ENCODE results near the gene TCF7.

TCF7 gene

DNA sequence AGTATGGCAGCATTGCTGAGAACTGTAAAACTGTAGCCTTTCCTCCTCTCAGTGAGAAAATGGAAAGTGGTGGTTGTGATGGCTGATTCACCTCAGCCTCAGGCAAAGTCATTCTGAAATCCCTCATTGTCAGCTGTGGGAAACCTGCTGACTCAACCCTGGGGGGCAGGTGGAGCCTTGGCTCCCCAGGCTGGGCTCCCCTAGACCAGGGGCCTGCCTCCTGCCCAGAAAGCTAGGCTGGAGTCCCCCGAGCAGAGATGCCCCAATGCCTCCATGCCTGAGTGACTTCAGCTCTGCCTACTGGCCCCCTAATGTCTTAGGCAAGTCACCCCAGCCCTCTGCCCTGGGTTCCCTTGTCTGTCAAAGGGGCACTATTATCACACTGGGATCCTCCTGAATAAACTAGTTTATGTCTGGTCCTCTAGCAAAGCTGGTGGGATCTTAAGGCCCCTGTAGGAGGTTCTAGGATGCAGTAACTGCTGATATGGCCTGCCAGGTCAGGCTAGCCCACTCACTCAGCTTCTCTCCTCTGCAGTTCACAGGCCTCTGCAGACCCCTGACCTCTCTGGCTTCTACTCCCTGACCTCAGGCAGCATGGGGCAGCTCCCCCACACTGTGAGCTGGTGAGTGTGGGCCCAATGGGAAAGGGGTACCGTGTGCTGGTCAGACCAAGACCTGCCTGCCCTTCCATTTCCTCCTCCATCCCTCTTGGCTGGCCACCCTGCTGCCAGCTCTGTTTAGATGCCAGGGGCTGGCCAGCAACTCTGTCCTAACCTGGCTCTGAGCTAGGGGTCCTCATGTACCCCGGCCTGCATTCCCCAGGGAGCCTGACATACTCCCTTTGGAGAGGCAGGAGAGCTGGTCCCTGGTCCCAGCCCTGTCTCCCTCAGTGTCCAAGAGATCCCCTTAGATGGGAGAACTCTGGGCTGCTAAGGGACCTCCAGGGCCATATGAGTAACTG lies 24.2 kb downstream of the TCF7 start:
- no peaks in the 10 kb centered on the region for H3K27me3 Mint-ChIP-seq
- H3K27ac Mint-ChIP-seq = peak overlapping the region; percentile 79
- H3K9me3 Mint-ChIP-seq = no peaks in the 10 kb centered on the region
- DNase-seq (peak; percentile 76), ATAC-seq (peak; percentile 87)
- peaks cover 72% of the 10 kb centered on the region for H3K4me1 Mint-ChIP-seq
- peaks cover 37% of the 10 kb centered on the region for H3K36me3 Mint-ChIP-seq (ENCODE audit: low read depth)
- H3K4me3 Mint-ChIP-seq = peak overlapping the region; percentile 50

DNA sequence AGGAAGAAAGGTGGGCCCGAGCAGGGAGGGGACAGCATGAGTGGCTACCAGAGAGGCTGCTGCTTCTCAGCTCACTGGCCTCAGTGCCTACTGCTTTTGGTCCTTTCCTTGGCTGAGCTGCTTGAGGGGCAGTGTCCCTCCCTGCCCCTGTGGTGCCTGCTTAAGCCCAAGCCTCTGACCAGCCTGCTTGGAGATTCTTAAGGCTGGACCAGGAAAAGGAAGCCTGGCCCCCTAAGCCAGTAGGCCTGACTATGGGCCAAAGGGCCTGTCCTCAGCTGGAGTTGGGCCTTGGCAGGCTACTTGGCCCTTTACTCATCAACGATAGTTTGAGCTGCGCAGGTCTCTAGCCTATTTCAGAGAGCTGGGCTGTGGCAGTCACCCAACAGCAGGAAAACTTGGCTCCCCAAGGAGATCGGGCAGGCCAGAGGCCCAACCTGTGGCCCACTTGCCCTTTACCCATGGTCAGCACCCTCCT lies 24.9 kb downstream of the TCF7 start:
- Mint-ChIP-seq H3K36me3 (ENCODE audit: low read depth) (peaks cover 36% of the 10 kb centered on the region), H3K9me3 (no peaks in the 10 kb centered on the region), H3K4me1 (peaks cover 69% of the 10 kb centered on the region), H3K27ac (no peak overlapping the region), H3K27me3 (no peaks in the 10 kb centered on the region), H3K4me3 (no peak overlapping the region)
- ATAC-seq (no peak), DNase-seq (no peak)

DNA sequence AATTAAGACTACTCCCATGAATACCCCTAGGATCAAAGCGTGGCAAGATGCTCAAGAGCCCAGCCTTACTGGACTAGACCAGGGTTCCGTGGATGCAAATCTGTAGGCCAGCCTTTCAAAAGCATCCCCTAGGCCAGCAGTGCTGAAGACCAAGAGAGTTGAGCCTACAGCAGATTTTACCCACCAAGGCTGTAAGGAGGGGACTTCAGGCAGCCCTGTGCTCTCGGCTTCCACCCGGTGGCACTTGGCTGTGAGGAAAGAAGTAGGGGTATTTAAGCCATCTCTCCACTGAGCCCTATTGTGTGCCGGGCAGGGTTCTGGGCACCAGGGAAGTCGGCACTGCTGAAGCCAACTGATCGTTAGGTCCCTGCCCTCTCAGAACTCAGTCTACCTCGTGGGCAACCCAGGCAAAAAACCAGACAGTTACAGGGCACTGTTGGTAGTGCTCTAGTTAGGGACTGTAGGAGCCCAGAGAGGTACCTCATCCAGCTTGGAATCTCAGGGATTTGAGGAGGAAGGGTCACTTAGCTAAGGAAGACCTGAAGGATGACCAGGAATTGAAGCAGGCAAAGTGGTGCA lies 25.5 kb downstream of the TCF7 start:
- DNase-seq = no peak
- Mint-ChIP-seq H3K36me3 (ENCODE audit: low read depth) (peaks cover 36% of the 10 kb centered on the region), H3K4me3 (no peak overlapping the region), H3K27me3 (no peaks in the 10 kb centered on the region), H3K4me1 (peaks cover 67% of the 10 kb centered on the region), H3K27ac (peak overlapping the region; percentile 60), H3K9me3 (no peaks in the 10 kb centered on the region)
- ATAC-seq = no peak

DNA sequence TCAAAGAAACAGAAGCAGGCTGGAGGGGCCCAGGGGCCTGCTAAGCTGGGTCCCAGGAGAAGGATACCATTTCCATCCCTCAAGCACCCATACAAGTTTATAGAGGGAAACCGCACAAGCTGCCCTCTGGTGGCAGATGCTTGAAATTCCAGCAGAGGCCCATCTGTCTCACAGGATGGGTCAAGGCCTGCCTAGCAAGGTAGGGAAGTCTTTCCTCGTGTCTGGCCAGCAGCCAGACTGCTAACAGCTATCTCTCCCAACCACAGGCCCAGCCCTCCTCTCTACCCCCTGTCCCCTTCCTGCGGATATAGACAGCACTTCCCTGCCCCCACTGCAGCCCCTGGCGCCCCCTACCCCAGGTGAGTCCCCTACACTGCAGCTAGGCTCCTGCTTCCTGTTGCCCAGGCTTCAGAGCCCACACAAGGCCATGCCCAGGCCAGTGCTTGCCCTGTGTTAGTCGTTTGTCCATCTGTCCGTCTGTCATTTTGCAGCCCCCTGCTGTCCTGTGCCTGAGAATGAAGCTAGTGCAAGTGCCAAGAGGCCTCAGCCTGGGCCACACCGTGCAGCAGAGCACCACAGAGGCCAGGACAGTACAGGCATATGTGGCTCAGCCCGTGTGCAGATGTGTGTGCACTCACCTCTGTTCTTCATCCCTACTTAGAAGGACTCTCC lies 26.2 kb downstream of the TCF7 start:
- no peaks in the 10 kb centered on the region for H3K9me3 Mint-ChIP-seq
- H3K4me1 Mint-ChIP-seq = peaks cover 66% of the 10 kb centered on the region
- no peak overlapping the region for H3K4me3 Mint-ChIP-seq
- ATAC-seq = peak; percentile 38
- peaks cover 31% of the 10 kb centered on the region for H3K36me3 Mint-ChIP-seq (ENCODE audit: low read depth)
- H3K27me3 Mint-ChIP-seq = no peaks in the 10 kb centered on the region
- H3K27ac Mint-ChIP-seq = peak overlapping the region; percentile 42
- DNase-seq = peak; percentile 68

DNA sequence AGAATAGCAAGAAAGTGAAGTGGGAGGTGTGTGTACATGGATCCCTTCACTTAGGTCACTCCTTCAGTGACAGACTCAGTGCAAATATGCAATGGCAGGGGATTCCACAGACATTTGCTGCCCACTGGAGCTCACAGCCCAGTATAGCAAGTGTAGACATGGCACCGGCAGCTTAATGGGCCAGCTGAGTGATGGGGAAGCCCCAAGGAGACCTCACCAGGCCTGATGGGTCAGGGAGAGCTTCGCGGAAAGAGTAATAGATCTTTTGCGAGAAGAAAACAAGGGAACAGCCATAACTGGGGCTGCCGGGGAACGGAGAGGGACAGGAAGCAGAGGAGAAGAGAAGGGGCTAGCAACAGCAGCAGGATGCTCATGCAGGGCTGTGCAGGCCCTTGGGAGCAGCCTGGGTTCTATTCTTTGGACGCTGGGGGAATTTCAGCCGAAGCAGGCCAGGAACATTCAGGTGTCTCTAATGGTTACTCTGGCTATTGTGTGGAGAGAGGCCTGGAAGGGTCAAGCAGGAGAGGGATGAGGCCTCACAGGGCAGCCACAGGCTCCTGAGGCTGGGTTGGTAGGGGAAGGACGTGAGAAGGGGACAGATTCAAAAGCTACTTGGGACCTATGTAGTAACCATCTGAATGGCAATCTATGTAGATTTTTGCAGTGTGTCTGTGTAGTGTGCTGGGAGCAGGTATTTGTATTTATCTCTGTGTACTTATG lies 27.0 kb downstream of the TCF7 start:
- DNase-seq = no peak
- Mint-ChIP-seq H3K9me3 (no peaks in the 10 kb centered on the region), H3K4me1 (peaks cover 66% of the 10 kb centered on the region), H3K27ac (peak overlapping the region; percentile 40), H3K27me3 (no peaks in the 10 kb centered on the region), H3K4me3 (no peak overlapping the region), H3K36me3 (ENCODE audit: low read depth) (peaks cover 32% of the 10 kb centered on the region)
- no peak for ATAC-seq

DNA sequence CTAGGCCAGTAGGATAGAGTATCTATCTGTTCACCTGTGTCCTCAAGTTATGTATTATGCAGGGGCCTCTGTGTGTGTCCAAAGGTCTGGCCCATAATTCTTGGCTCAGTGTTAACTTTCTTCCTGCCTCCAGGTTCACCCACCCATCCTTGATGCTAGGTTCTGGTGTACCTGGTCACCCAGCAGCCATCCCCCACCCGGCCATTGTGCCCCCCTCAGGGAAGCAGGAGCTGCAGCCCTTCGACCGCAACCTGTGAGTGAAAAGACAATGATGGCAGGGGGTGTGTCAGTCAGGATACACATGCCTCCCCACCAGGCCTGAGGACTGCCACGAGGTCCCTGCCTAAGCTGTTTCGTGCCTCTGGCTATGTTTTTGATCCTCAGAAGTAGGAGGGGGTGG lies 27.6 kb downstream of the TCF7 start:
- Mint-ChIP-seq H3K27ac (peak overlapping the region; percentile 40), H3K4me1 (peaks cover 60% of the 10 kb centered on the region), H3K9me3 (no peaks in the 10 kb centered on the region), H3K36me3 (ENCODE audit: low read depth) (peaks cover 31% of the 10 kb centered on the region), H3K27me3 (no peaks in the 10 kb centered on the region), H3K4me3 (no peak overlapping the region)
- no peak for DNase-seq
- no peak for ATAC-seq

DNA sequence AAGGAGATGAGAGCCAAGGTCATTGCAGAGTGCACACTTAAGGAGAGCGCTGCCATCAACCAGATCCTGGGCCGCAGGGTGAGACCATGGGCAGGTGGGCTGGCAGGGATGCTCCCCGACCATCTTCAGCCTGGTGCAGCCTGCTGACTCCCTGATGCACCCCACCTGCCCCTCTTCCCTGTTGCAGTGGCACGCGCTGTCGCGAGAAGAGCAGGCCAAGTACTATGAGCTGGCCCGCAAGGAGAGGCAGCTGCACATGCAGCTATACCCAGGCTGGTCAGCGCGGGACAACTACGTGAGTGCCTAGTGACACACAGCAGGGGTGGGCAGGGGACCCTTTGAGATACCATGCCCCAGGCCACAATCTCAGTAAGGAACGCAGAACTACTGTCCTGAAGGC lies 28.3 kb downstream of the TCF7 start:
- DNase-seq = no peak
- no peak overlapping the region for H3K4me3 Mint-ChIP-seq
- H3K27ac Mint-ChIP-seq = no peak overlapping the region
- H3K27me3 Mint-ChIP-seq = no peaks in the 10 kb centered on the region
- no peaks in the 10 kb centered on the region for H3K9me3 Mint-ChIP-seq
- peaks cover 53% of the 10 kb centered on the region for H3K4me1 Mint-ChIP-seq
- ATAC-seq = no peak
- peaks cover 31% of the 10 kb centered on the region for H3K36me3 Mint-ChIP-seq (ENCODE audit: low read depth)

DNA sequence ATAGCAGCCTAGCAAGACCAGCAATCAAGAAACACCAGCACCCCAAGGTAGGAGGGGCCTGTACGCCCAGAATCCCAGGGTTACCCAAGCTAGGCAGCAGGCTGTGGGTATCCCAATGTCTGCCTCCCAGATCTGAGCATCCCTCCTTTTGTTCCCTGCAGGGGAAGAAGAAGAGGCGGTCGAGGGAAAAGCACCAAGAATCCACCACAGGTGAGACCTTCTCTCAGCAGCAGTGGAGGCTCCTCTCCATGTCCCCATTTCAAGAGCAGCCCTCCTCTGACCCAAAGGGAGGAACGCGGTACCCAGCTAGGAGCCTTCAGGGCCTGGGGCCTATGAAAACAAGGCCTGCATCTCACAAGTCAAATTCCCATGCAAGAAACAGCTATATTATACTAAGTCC lies 28.9 kb downstream of the TCF7 start:
- peaks cover 47% of the 10 kb centered on the region for H3K4me1 Mint-ChIP-seq
- DNase-seq = no peak
- H3K27me3 Mint-ChIP-seq = no peaks in the 10 kb centered on the region
- no peak for ATAC-seq
- H3K36me3 Mint-ChIP-seq (ENCODE audit: low read depth) = peaks cover 37% of the 10 kb centered on the region
- no peaks in the 10 kb centered on the region for H3K9me3 Mint-ChIP-seq
- no peak overlapping the region for H3K27ac Mint-ChIP-seq
- no peak overlapping the region for H3K4me3 Mint-ChIP-seq

DNA sequence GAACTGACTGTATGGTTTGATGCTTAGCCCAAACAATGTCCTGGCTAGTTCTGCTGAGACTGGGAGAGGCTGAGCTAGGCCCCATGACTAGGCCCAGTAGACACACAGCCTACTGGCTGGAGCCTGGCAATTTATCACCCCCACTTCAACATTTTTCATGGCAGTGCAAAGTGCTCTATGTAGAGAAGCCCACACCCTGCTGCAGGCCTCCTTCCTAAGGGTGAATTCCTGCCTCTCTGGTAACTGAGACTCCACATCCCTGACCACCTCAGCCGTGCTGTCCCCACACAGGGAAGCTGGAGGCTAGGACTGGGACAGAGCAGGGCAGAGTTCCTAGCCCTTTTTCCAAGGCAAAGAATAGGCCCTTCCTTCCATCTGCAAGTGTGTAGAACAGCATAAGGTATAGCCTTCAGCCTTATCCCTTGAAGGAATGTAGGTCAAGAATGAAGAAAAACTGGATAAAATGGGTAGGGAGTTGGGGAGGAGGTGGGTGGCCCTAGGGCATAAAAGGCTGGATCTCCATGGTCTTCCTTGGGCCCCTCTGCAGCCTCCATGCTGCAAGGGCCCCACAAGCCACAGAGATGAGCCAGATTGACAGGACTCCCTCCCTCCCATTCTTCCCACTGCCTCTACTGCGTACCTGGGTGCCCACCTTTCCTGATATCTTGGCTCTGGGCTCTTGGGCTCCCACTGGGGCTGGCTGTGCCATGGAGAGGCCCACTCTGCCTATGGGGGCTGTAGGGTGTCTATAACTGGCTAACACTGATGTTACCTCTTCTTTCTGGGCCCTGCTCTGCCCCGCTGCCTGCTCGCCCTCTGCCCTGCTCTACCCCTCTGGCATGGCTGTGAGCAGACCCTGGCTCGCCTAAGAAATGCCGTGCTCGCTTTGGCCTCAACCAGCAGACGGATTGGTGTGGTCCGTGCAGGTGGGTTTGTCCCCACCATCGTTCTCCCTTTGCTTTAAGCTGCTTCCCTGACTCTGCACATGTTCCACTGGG lies 29.8 kb downstream of the TCF7 start:
- H3K27ac Mint-ChIP-seq = peak overlapping the region; percentile 81
- no peaks in the 10 kb centered on the region for H3K27me3 Mint-ChIP-seq
- no peak overlapping the region for H3K4me3 Mint-ChIP-seq
- peaks cover 42% of the 10 kb centered on the region for H3K36me3 Mint-ChIP-seq (ENCODE audit: low read depth)
- H3K4me1 Mint-ChIP-seq = peaks cover 38% of the 10 kb centered on the region
- no peaks in the 10 kb centered on the region for H3K9me3 Mint-ChIP-seq
- no peak for ATAC-seq
- no peak for DNase-seq

DNA sequence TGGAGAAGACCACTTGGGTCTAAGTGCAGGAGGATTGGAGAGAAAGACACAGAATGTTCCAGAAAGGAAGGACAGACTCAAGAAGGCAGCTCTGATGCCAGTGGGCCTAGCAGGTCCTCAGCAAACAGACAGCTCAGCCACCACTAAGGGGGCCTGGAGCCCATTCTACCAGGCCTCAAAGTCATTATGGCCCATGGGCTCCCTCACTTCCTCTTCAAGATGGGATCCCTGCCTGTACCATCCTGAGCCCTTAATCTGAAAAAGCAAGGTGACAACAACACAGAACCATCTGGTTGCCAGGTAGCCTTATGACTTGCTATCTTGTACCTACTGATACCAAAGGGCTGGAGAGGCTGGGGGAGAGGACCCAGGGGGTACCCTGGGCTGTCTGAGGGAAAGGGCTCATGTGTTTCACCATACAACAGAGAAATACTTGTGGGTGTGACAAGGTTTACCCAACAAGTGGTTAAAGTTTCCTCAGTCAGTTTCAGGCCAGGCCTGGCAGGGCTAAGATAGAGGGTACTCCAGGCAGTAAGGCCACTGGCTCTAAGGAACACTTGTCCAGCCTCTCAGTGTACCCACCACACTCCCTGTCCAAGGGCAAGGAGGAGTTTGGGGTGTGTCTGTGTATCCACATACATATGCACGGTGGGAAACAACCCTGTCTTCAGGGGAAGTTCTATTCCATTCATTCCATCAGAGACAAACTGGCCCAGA lies 30.7 kb downstream of the TCF7 start:
- no peak overlapping the region for H3K4me3 Mint-ChIP-seq
- H3K4me1 Mint-ChIP-seq = peaks cover 35% of the 10 kb centered on the region
- peak overlapping the region; percentile 81 for H3K27ac Mint-ChIP-seq
- H3K36me3 Mint-ChIP-seq (ENCODE audit: low read depth) = peaks cover 35% of the 10 kb centered on the region
- ATAC-seq = peak; percentile 7
- H3K9me3 Mint-ChIP-seq = no peaks in the 10 kb centered on the region
- no peaks in the 10 kb centered on the region for H3K27me3 Mint-ChIP-seq
- no peak for DNase-seq

DNA sequence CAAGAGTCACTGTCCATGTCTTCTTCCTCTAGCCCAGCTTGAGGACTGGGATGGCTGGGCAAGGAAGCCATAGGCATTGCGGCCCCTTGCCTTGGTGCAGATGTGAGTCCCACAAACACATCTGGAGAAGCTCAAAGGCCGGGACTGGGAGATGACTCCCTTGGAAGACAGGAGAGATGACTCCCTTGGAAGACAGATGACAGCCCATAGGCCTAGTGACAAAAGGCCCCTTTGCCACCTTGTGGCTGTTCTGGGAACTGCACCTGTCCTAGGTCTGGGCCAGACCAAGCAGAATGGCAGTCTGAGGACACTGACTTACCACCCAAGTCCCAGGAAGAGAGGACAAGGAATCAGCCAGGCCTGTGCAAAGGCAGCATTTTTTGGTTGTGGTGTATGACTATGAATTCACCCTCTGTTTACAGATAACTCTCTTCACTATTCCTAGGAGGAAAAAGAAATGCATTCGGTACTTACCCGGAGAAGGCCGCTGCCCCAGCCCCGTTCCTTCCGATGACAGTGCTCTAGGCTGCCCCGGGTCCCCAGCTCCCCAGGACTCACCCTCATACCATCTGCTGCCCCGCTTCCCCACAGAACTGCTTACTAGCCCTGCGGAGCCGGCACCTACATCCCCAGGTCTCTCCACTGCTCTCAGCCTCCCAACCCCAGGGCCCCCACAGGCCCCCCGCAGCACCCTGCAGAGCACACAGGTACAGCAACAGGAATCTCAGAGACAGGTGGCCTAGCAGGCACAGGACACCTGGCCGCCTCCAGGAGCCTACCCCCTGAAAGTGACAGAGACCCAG lies 31.5 kb downstream of the TCF7 start:
- Mint-ChIP-seq H3K4me1 (peaks cover 32% of the 10 kb centered on the region), H3K4me3 (no peak overlapping the region)

More for the DNA sequence above, 31.5 kb downstream of the TCF7 start:
- DNase-seq = peak; percentile 87
- H3K27ac Mint-ChIP-seq = peak overlapping the region; percentile 62
- peaks cover 34% of the 10 kb centered on the region for H3K36me3 Mint-ChIP-seq (ENCODE audit: low read depth)
- H3K9me3 Mint-ChIP-seq = no peaks in the 10 kb centered on the region
- no peaks in the 10 kb centered on the region for H3K27me3 Mint-ChIP-seq
- ATAC-seq = peak; percentile 79

Data from activated naive CD8-positive, alpha-beta T cell treated with anti-CD3 and anti-CD28 coated beads, Interleukin-2, amount 50 U/mL, for 24 hours (primary cell).